NCI-H510A (cell line): ENCODE measurements around the gene PPM1J.
"Not testable (repeated sequence)": the region's sequence is repeated elsewhere in the genome, so short reads cannot be mapped to it uniquely, and the experiment has no call there.

Source experiments
- DNase-seq: peaks from one replicate; lab custom pipeline; 2025; lab: John Stamatoyannopoulos, UW

The PPM1J gene

DNA sequence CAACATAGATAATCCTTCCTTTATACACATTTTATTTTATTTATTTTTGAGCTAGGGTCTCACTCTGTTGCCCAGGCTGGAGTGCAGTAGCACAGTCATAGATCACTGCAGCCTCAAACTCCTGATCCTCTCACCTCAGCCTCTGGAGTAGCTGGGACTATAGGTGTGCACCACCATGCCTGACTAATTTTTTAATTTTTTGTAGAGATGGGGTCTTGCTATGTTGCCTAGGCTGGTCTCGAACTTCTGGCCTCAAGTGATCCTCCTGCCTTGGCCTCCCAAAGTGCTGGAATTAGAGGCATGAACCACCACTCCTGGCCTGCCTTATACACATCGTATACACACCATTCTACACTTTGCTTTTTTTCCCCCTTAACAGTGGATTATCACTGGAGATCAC is 6.2 kb upstream of the PPM1J start:
- not testable (repeated sequence) for DNase-seq

- no peak for DNase-seq
Observed at GRCh38 chr1:112720800-112721199, 5.7 kb upstream of the PPM1J start.

- no peak for DNase-seq
Observed at GRCh38 chr1:112719706-112720105, 4.6 kb upstream of the PPM1J start.

DNA sequence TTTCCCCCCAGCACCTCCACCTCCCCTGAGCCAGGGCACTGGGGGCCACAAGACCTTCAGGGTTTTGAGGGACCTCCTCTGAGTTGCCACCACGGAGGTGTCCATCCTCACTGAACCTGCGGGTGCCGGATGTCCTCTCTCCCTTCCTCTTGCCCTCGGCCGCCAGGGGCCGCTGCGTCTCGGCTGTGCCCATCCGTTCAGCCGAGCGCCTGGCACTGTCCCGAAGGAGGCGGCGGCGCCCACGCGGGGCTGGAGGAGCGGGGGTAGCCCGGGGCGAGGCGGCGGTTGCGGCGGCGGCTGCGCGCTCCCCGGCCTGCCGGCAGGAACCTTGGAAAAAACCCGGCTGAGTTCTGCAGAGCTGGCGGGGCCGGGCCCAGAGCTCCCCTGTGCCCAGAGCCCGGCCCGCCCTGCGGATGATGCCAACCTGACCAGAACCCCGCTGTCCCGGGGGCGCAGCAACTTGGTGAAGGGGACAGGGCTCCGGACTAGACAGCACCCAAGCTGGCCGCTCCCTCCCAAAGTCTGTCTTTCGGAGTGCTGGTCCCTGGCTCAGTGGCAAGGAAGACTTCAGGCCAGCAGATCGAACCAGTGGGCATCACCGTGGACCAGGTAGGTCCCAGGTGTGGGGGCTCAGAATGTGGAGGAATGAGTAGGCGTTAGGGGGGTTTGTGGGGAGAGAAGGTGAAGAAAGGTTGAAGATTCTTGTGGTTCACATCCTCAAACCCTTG is 3.7 kb upstream of the PPM1J start:
- DNase-seq: peak; percentile 67

- no peak for DNase-seq
Observed at GRCh38 chr1:112717263-112717873, 2.2 kb upstream of the PPM1J start.

DNA sequence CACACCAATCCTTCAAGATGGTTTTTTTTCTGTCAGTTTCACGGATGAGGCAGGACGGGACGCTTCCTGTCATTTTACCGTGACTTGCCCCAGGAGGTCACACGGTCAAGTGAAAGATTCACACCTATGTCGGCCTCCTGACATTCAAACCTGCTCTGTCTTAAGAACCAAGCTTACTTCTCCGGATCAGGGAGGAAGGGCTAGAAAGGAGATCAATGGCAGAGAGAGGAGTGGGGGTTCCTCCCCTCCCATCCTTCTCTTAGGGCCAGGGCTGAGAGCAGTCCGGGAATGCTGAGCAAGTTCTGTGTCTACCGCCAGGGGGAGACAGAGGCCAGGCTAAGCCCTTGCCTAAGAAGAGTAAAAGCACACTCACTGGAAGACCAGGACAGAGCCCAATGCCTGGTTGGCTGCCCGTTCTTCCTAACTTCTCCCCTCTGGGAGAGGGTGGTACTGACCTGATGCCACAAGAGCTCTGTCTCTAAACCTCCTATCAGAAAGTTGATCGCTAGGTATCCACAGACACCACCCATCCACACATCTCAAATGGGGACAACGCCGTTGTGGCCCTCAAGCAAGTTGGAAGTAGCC is 1.1 kb upstream of the PPM1J start:
- peak; percentile 55 for DNase-seq

DNA sequence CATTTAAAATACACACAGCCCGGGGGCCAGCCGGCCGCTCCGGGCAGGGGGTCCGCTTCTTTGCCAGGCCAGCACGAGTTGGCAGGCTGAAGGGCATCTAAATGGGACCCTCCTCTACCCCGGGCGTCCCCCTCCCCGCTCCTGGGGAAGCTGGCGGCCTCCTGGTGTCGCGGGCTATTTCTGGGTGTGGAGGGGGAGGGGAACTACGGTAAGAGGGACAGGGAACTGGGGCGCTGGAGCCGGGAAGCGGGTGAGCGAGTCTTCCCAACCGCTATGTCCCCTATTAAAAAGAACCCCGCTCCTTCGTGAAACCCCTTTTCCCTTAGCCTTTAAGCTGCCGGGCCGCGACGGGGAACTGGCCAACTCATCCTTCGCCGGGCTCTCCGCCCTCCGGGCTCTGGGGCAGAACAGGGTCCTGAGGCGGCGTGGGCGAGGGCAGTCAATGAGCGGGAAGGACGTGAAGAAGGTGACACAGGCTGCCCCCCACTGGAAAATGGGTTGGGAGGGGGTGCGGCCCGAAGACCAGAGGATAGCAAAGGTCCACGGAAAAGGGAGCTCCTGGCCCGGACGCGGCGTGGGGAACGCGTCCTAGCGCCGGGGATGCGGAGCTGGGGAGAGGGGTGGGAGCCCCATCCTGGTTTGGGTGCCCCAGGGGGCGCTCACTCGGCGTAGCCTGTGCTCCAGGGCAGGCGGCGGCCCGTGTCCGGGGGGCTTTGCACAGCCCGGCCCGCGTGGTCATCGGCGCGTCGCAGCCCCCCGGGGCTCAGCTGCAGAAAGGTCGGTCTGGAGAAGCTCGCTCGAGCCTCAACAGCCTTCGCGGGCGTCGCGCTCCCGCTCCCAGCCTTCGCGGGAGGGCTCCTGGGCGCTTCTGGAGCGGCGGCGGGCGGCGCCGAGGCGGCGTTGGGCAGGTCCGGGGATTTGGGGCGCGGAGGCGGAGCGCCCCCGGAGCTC is 544 bp downstream of the PPM1J start:
- no peak for DNase-seq

- no peak for DNase-seq
Observed at GRCh38 chr1:112713466-112714312, 1.4 kb downstream of the PPM1J start.

- no peak for DNase-seq
Observed at GRCh38 chr1:112712701-112713128, 2.4 kb downstream of the PPM1J start.

GRCh38 chr1:112712191-112712590 is 2.9 kb downstream of the PPM1J start:
- no peak for DNase-seq

- DNase-seq: no peak
Observed at GRCh38 chr1:112711670-112712069, 3.5 kb downstream of the PPM1J start.

DNA sequence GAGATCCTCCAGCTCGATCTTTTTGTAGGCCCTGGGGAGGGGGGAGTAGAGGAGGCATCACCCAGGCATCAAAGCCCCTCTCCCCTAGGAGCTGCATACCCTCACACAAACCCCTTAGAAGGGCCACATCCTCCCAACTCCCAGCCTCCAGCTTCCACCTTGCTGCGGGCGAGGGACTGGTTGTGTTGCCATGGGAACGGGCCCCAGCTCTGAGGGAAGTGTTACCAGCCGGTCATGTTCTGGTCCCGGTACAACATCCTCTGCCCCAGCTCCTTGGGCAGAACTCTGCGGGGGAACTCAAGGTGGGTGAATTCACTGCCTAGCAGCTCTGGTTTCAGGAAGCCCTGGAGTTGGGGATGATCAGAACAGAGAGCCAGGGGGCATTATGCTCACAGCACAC is 4.1 kb downstream of the PPM1J start:
- DNase-seq: no peak

GRCh38 chr1:112710586-112710985 is 4.5 kb downstream of the PPM1J start:
- no peak for DNase-seq

DNA sequence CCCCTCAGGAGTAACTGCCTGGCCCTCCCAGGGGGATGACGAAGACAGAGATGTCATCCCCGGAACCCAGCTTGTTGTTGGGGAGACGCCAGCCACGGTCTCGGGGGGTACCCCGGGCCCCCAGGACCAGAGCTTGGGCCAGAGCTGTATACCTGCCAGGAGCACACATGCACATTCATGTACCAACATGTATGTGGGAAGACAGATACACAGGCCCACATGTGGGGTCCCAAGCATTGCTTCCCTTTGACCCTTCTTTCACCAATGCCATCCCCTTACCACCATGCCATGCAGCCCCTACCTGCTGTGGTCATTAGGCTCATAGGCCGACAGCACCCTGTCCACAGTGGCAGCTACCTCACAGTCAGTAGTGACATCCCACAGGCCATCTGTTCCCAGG is 5.0 kb downstream of the PPM1J start:
- DNase-seq: no peak

GRCh38 chr1:112708489-112708888 is 6.6 kb downstream of the PPM1J start:
- no peak for DNase-seq

GRCh38 chr1:112708002-112708448 is 7.1 kb downstream of the PPM1J start:
- DNase-seq: no peak

DNA sequence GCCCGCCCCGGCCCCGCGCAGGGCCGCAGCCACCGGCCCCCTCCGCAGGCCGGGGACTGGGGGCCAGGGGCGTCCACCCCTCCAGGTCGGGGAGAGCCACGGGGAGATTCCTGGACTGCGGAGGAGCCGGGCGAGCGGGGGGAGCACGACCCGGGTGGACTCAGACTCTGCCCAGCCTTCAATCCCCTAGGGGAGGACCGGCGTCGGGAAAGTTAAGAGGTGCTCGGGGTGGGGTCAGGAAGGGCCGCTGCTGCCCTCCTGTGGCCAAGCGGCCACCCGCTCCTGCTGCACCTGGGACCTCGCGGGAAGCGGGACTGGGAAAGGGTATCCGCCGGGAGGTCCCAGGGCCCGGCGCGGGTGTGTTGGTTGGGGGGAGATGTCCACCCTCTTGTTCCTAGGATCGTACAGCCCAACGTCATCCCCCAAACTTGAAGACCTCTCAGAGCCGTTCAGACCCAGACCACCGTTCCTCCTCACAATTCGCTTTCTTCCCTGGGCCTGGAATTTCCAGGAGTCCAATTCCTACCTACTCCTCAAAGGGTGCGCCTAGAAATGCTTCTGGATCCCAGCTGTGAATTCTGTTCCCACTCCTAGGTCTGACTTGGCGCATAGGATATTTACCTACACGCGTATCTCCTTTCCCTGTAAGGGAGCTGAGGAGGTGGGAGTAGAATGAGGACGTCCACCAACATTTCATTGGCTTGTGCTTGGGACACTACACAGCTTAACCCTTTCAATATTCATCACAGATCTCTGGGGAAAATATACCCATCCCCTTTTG is 7.7 kb downstream of the PPM1J start:
- DNase-seq: peak; percentile 81

GRCh38 chr1:112706505-112707220 is 8.5 kb downstream of the PPM1J start, which contains the start of gene RHOC:
TSS of gene RHOC (minus strand) at chr1:112707127. CDS start at chr1:112703799, 3,328 bp downstream.
- DNase-seq: peak; percentile 81

DNA sequence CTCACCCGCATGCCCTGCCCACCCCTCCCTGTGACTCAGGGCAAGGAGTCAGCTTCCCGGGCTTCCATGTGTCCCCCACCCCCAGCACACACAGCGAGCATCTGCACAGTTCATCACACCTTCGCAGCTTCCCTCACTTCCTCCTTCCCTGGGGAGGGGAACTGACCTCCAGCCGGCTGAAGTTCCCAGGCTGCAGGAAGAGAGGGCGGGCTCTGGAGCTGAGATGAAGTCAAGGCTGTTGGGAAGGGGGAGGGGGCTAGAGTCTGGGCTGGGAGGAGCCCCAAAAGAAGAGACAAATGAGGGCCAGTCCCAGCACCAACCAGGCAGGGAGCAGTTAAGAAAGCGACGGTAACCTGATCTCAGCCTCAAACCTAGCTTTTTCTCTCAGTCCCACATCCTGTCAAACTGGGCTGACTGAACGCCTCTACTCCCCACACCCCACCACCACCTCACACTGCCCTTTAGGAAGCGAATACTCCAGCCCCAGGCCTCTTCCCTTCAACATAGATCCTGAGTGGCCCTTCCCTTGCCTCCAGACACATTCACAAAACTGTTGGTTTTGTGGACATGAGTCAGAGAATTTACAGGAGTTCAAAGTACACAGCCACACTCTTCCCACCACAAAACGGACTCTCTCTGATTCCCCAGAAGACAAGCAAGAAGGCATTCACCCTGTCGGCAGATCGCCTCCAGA is 10.1 kb downstream of the PPM1J start:
- DNase-seq: peak; percentile 86
